CD4-positive, alpha-beta T cell (primary cell): ENCODE measurements around the gene TMC2. TPM values are rescaled to one million over a fixed set of nuclear protein-coding genes. Genes with fewer than 3 reads are reported as not detected.

ENCODE experiments used
- ATAC-seq: fragments of 200-7000 bp; cut with Tn5 transposase; one replicate; pipeline ENCODE4 v1.10.0; 2022; ENCODE audit warnings: mild to moderate bottlenecking; ENCODE audit not compliant: poor library complexity
- CTCF ChIA-PET: fragments of 350-600 bp; sonication (Branson Sonifier 250); formaldehyde crosslinking; loops from one replicate; lab custom pipeline; 2021; ENCODE audit warnings: antibody characterized with exemption, inconsistent platforms; lab: Charles Lee
- POLR2A ChIA-PET: fragments of 350-600 bp; sonication (Branson Sonifier 250); formaldehyde crosslinking; loops from one replicate; lab custom pipeline; 2021; ENCODE audit warnings: antibody characterized with exemption, inconsistent platforms; lab: Charles Lee
- DNase-seq, 14 experiments: peaks; one replicate each; pipeline ENCODE4 v3.0.0-alpha.2; 2013 to 2020; ENCODE audit warnings: mixed read lengths in 2 of 14
- H3K27ac ChIP-seq, 2 donors: one replicate each; pipeline versions ENCODE4 v1.5.1 to v1.7.0; 2013; ENCODE audit warnings: low read length in 2 of 2, low read depth in 1 of 2, mild to moderate bottlenecking in 1 of 2
- H3K27me3 ChIP-seq, 2 experiments: 1 replicate in 1 of 2; 2 replicates in 1 of 2; pipeline versions ENCODE4 v1.6.1 to v1.7.0; 2013; ENCODE audit warnings: low read length in 2 of 2, control low read depth in 1 of 2, mild to moderate bottlenecking in 1 of 2, moderate library complexity in 1 of 2; ENCODE audit not compliant: insufficient read depth in 2 of 2, control insufficient read depth in 1 of 2
- H3K36me3 ChIP-seq: one replicate; pipeline ENCODE4 v1.6.1; 2013; ENCODE audit warnings: low read length, control low read depth; ENCODE audit not compliant: insufficient read depth
- H3K4me1 ChIP-seq: one replicate; pipeline ENCODE4 v1.6.1; 2013; ENCODE audit warnings: low read length, control low read depth; ENCODE audit not compliant: insufficient read depth
- H3K4me3 ChIP-seq: one replicate; pipeline ENCODE4 v1.5.1; 2013; ENCODE audit warnings: mild to moderate bottlenecking, low read length, moderate library complexity
- H3K9me3 ChIP-seq, 2 experiments: 1 replicate in 1 of 2; 2 replicates in 1 of 2; pipeline versions ENCODE4 v1.6.1 to v1.7.0; 2013; ENCODE audit warnings: low read length in 2 of 2, mild to moderate bottlenecking in 2 of 2, control low read depth in 1 of 2, moderate library complexity in 1 of 2; ENCODE audit not compliant: control insufficient read depth in 1 of 2, insufficient read depth in 1 of 2
- H3K27ac Mint-ChIP-seq: one replicate; pipeline ENCODE4 v1.8.0; 2020; ENCODE audit warnings: mixed read lengths
- H3K27me3 Mint-ChIP-seq: one replicate; pipeline ENCODE4 v1.8.0; 2021; ENCODE audit warnings: mixed read lengths
- H3K36me3 Mint-ChIP-seq: one replicate; pipeline ENCODE4 v1.8.0; 2021; ENCODE audit warnings: low read depth, mixed read lengths
- H3K4me1 Mint-ChIP-seq: one replicate; pipeline ENCODE4 v1.8.0; 2021; ENCODE audit warnings: low read depth, mixed read lengths
- H3K4me3 Mint-ChIP-seq: one replicate; pipeline ENCODE4 v1.8.0; 2020; ENCODE audit warnings: mild to moderate bottlenecking, mixed read lengths
- H3K9me3 Mint-ChIP-seq: one replicate; pipeline ENCODE4 v1.8.0; 2020; ENCODE audit warnings: mixed read lengths
- CTCF ChIP-seq: fragments of 200-600 bp; IDR thresholded peaks from one replicate; pipeline ENCODE4 v1.8.0; 2022; ENCODE audit warnings: antibody characterized with exemption, mild to moderate bottlenecking
- intact Hi-C, 2 experiments: fragments of 100-400 bp; cut with DNase I in 1 of 2; cut with micrococcal nuclease in 1 of 2; formaldehyde crosslinking; loops; one replicate each; pipeline versions ENCODE4 v1.15.1 to v1.9.0; 2023 to 2025; cut with DNase I, micrococcal nuclease
- total RNA-seq, 174 experiments: library from RNA in 2 of 174; stranded (reverse) in 2 of 174; gene quantifications; one replicate each; pipeline ENCODE4 v1.2.3 and lab custom pipeline; 2021 to 2026

The TMC2 gene
- total RNA-seq, 2 experiments from 2014 or later: not detected

- H3K36me3 Mint-ChIP-seq: no peaks in the 10 kb centered on the region
- no peaks in the 10 kb centered on the region for H3K36me3 ChIP-seq
- CTCF ChIA-PET: no interaction called here
Measured at GRCh38 chr20:2527762-2528161, 8.6 kb upstream of the TMC2 start.

GRCh38 chr20:2528671-2529271 is 7.6 kb upstream of the TMC2 start:
- Mint-ChIP-seq H3K4me3 (no peak overlapping the region), H3K9me3 (no peaks in the 10 kb centered on the region), H3K27ac (no peak overlapping the region), H3K4me1 (peaks cover 21% of the 10 kb centered on the region), H3K36me3 (no peaks in the 10 kb centered on the region), H3K27me3 (peaks cover 11% of the 10 kb centered on the region)
- DNase-seq: no peak
- no peak for ATAC-seq
- H3K27me3 ChIP-seq: no peaks in the 10 kb centered on the region
- POLR2A ChIA-PET: no interaction called here
- H3K36me3 ChIP-seq: no peaks in the 10 kb centered on the region
- intact Hi-C loops: loop anchor here (5.0 to 10.0 kb wide), 3 partner anchors 119 to 346 kb away; partner anchors contain the start of gene PTPRA (in 1 of the 2)
- H3K4me1 ChIP-seq: peaks cover 18% of the 10 kb centered on the region
- H3K4me3 ChIP-seq: no peak overlapping the region
- no peak overlapping the region for H3K27ac ChIP-seq
- CTCF ChIA-PET: no interaction called here
- H3K9me3 ChIP-seq: peaks cover 0 to 12% of the 10 kb centered on the region in 2 experiments
- no peak for TF ChIP-seq CTCF

More at GRCh38 chr20:2527762-2528161, 8.6 kb upstream of the TMC2 start:
- Mint-ChIP-seq H3K4me3 (no peak overlapping the region), H3K9me3 (no peaks in the 10 kb centered on the region), H3K4me1 (peaks cover 21% of the 10 kb centered on the region), H3K27me3 (peaks cover 8% of the 10 kb centered on the region), H3K27ac (no peak overlapping the region)
- intact Hi-C loops: loop anchor here (5.0 to 10.0 kb wide), 3 partner anchors 120 to 347 kb away; partner anchors contain the start of gene PTPRA (in 1 of the 2)
- TF ChIP-seq CTCF: no peak
- Histone ChIP-seq H3K27ac (no peak overlapping the region), H3K4me1 (peaks cover 18% of the 10 kb centered on the region), H3K4me3 (no peak overlapping the region), H3K27me3 (no peaks in the 10 kb centered on the region), H3K9me3 (peaks cover 0 to 12% of the 10 kb centered on the region in 2 experiments)
- ATAC-seq: no peak
- no peak for DNase-seq
- POLR2A ChIA-PET: no interaction called here

GRCh38 chr20:2533118-2533517 is 3.3 kb upstream of the TMC2 start:
- H3K27ac Mint-ChIP-seq: no peak overlapping the region
- peaks cover 7% of the 10 kb centered on the region for H3K4me1 Mint-ChIP-seq
- H3K27ac ChIP-seq: no peak overlapping the region
- no peaks in the 10 kb centered on the region for H3K36me3 Mint-ChIP-seq
- peaks cover 34% of the 10 kb centered on the region for H3K27me3 Mint-ChIP-seq
- ChIA-PET POLR2A (no interaction called here), CTCF (no interaction called here)
- H3K4me1 ChIP-seq: peaks cover 3% of the 10 kb centered on the region
- no peak for ATAC-seq
- TF ChIP-seq CTCF: no peak
- H3K9me3 Mint-ChIP-seq: no peaks in the 10 kb centered on the region
- no peak overlapping the region for H3K4me3 Mint-ChIP-seq
- DNase-seq: no peak
- peaks cover 0 to 10% of the 10 kb centered on the region in 2 experiments for H3K27me3 ChIP-seq
- H3K36me3 ChIP-seq: no peaks in the 10 kb centered on the region
- intact Hi-C loops: no loop called here
- H3K9me3 ChIP-seq: peaks cover 0 to 12% of the 10 kb centered on the region in 2 experiments
- no peak overlapping the region for H3K4me3 ChIP-seq
